K562 (cell line): ENCODE measurements around the gene GSTM5. TPM values are rescaled to one million over a fixed set of nuclear protein-coding genes. Genes with fewer than 3 reads are reported as not detected.

Experiments used
- C11orf30 ChIP-seq: fragments of 450-650 bp; IDR thresholded peaks from 2 replicates; pipeline ENCODE4 v1.6.1; 2016; ENCODE audit warnings: low read depth, mild to moderate bottlenecking
- EP400 ChIP-seq: fragments of 450-650 bp; IDR thresholded peaks from 2 replicates; pipeline ENCODE4 v1.6.1; 2017; ENCODE audit warnings: antibody characterized with exemption, mild to moderate bottlenecking, moderate library complexity
- ETV5 ChIP-seq: sonication (generic); formaldehyde crosslinking; IDR thresholded peaks from 2 replicates; pipeline ENCODE4 v1.4.0; 2020; ENCODE audit warnings: low read depth, mild to moderate bottlenecking, missing genetic modification reagents
- HCFC1 ChIP-seq: IDR thresholded peaks from 2 replicates; pipeline ENCODE4 v1.6.1; 2012; ENCODE audit warnings: low read depth, low read length, improper control_type of control experiment
- KLF10 ChIP-seq: fragments of 250-450 bp; sonication (Bioruptor Pico); IDR thresholded peaks from 2 replicates; pipeline ENCODE4 v1.6.1; 2021; ENCODE audit warnings: matching md5 sums
- KLF6 ChIP-seq: fragments of 250-450 bp; sonication (Bioruptor Pico); IDR thresholded peaks from 2 replicates; pipeline ENCODE4 v1.4.0; 2020; ENCODE audit warnings: mild to moderate bottlenecking, moderate library complexity, borderline replicate concordance
- LARP7 ChIP-seq: fragments of 450-650 bp; IDR thresholded peaks from 2 replicates; pipeline ENCODE4 v1.6.1; 2016
- MAFF ChIP-seq: IDR thresholded peaks from 2 replicates; pipeline ENCODE4 v1.6.1; 2012; ENCODE audit warnings: low read length, improper control_type of control experiment
- MECOM ChIP-seq: fragments of 250-450 bp; sonication (Bioruptor Pico); IDR thresholded peaks from 2 replicates; pipeline ENCODE4 v1.8.0; 2022; ENCODE audit warnings: inconsistent platforms
- MEIS2 ChIP-seq: fragments of 450-650 bp; IDR thresholded peaks from 2 replicates; pipeline ENCODE4 v1.6.1; 2014; ENCODE audit warnings: mild to moderate bottlenecking; ENCODE audit not compliant: partially characterized antibody
- MTF1 ChIP-seq: fragments of 250-450 bp; sonication (Bioruptor Pico); IDR thresholded peaks from 2 replicates; pipeline ENCODE4 v1.9.0; 2021; ENCODE audit warnings: moderate library complexity, mild to moderate bottlenecking, inconsistent platforms, borderline replicate concordance
- MXD1 ChIP-seq: fragments of 250-450 bp; sonication (Bioruptor Pico); IDR thresholded peaks from 2 replicates; pipeline ENCODE4 v1.8.0; 2021; ENCODE audit warnings: borderline replicate concordance, mild to moderate bottlenecking, moderate library complexity; ENCODE audit not compliant: poor library complexity, severe bottlenecking
- NELFE ChIP-seq: IDR thresholded peaks from 2 replicates; pipeline ENCODE4 v1.6.1; 2011; ENCODE audit warnings: mild to moderate bottlenecking; ENCODE audit not compliant: insufficient read depth, insufficient read length
- NFIC ChIP-seq: fragments of 450-650 bp; IDR thresholded peaks from 2 replicates; pipeline ENCODE4 v1.6.1; 2017; ENCODE audit warnings: mild to moderate bottlenecking, inconsistent platforms
- NR4A1 ChIP-seq, 2 experiments: fragments of 250-450 bp in 1 of 2; fragments of 450-650 bp in 1 of 2; sonication (Bioruptor Pico) in 1 of 2; IDR thresholded peaks; 2 replicates each; pipeline versions ENCODE4 v1.4.0 to v1.6.1; 2016 to 2020; ENCODE audit warnings: mild to moderate bottlenecking in 2 of 2, missing compliant biosample characterization in 1 of 2, missing genetic modification characterization in 1 of 2, moderate library complexity in 1 of 2
- PCBP2 ChIP-seq: fragments of 200-400 bp; formaldehyde crosslinking; IDR thresholded peaks from 2 replicates; pipeline ENCODE4 v1.6.1; 2018; ENCODE audit warnings: low read length, low read depth, mild to moderate bottlenecking, moderate library complexity; ENCODE audit not compliant: poor library complexity, severe bottlenecking
- PHB2 ChIP-seq: fragments of 450-650 bp; IDR thresholded peaks from 2 replicates; pipeline ENCODE4 v1.6.1; 2017; ENCODE audit warnings: low read depth
- POLR2A ChIP-seq: fragments of 450-650 bp; conservative IDR thresholded peaks from 2 replicates; pipeline ENCODE4 v1.6.1; 2016
- RFX1 ChIP-seq: fragments of 450-650 bp; IDR thresholded peaks from 2 replicates; pipeline ENCODE4 v1.6.1; 2016; ENCODE audit warnings: mild to moderate bottlenecking, moderate library complexity
- SNRNP70 ChIP-seq: fragments of 200-400 bp; formaldehyde crosslinking; optimal IDR thresholded peaks from 2 replicates; pipeline ENCODE3; 2017; ENCODE audit warnings: low read depth, low read length
- TRIM25 ChIP-seq: fragments of 450-650 bp; IDR thresholded peaks from 2 replicates; pipeline ENCODE4 v1.7.0; 2016; ENCODE audit warnings: borderline replicate concordance
- ZBTB17 ChIP-seq: fragments of 450-650 bp; formaldehyde crosslinking; IDR thresholded peaks from 2 replicates; pipeline ENCODE4 v1.4.0; 2020; ENCODE audit warnings: mild to moderate bottlenecking
- ZBTB7A ChIP-seq: IDR thresholded peaks from 2 replicates; pipeline ENCODE4 v1.6.1; 2011; ENCODE audit warnings: low read depth, mild to moderate bottlenecking, low read length, moderate library complexity, borderline replicate concordance; ENCODE audit not compliant: control insufficient read depth
- ZNF512 ChIP-seq: IDR thresholded peaks from 2 replicates; pipeline ENCODE4 v1.6.1; 2016; ENCODE audit warnings: missing genetic modification characterization, missing compliant biosample characterization
- ZNF778 ChIP-seq: fragments of 450-650 bp; formaldehyde crosslinking; IDR thresholded peaks from 2 replicates; pipeline ENCODE4 v1.4.0; 2020; ENCODE audit warnings: mild to moderate bottlenecking, moderate library complexity
- ZSCAN29 ChIP-seq: fragments of 450-650 bp; IDR thresholded peaks from 2 replicates; pipeline ENCODE4 v1.6.1; 2017
- polyA plus RNA-seq, 8 experiments: library from polyadenylated mRNA; depleted of rRNA in 4 of 8; stranded (reverse) in 5 of 8; unstranded in 3 of 8; fragments of >200 nt; fragmentation: Nextera tagmentation in 2 of 8; fragmentation: Illumina TruSeq in 1 of 8; extraction: Ambion mirVana in 2 of 8; extraction: Trizol in 1 of 8; gene quantifications; 2 replicates each; pipeline versions ENCODE4 v1.2.1 to v1.2.3, GENCODE V29; 2011 to 2014; ENCODE audit warnings: inconsistent platforms in 1 of 8, missing spikeins in 1 of 8
- total RNA-seq, 7 experiments: library from RNA; depleted of rRNA in 6 of 7; stranded (reverse); fragments of >200 nt in 6 of 7; fragmentation: Illumina TruSeq in 2 of 7; extraction: Trizol in 2 of 7; gene quantifications; 2 replicates each; pipeline versions ENCODE4 v1.2.1 to v1.2.3, GENCODE V29; 2011 to 2021; ENCODE audit warnings: low replicate concordance in 1 of 7
- TF ChIP-seq, protein P1 (sequence below): IDR thresholded peaks from 3 replicates; pipeline ENCODE4 v1.6.1; 2011; ENCODE audit warnings: borderline replicate concordance, mild to moderate bottlenecking; ENCODE audit not compliant: insufficient read length, insufficient read depth

Gene GSTM5
- total and polyA plus RNA-seq, 9 of the 15 experiments (the other 6 are each of a cell fraction or from before 2014, with no cell fraction given) = not detected

GRCh38 chr1:109667452-109668122 is 44.5 kb upstream of the GSTM5 start, which contains the start of gene GSTM2 (continued):
- TF ChIP-seq ZNF512 (tag) (peak; percentile 60; the same call in 1 of the 2 replicates), NR4A1 (CRISPR knock-in tag; IDR thresholded peaks at IDR 0.05) (no peak), NR4A1 (tag; IDR thresholded peaks at IDR 0.05) (no peak), ZBTB7A (peak; percentile 84), RFX1 (no peak), SNRNP70 (no peak), ZNF778 (CRISPR knock-in tag) (no peak), LARP7 (no peak), MEIS2 (no peak), MXD1 (CRISPR knock-in tag) (no peak), MAFF (no peak), MTF1 (CRISPR knock-in tag) (no peak), C11orf30 (no peak), NFIC (no peak), HCFC1 (no peak), POLR2A (no peak), NELFE (no peak), ETV5 (CRISPR knock-in tag) (no peak), KLF10 (CRISPR knock-in tag) (no peak), ZSCAN29 (no peak), EP400 (no peak), TRIM25 (no peak), PCBP2 (no peak), ZBTB17 (CRISPR knock-in tag) (no peak), KLF6 (CRISPR knock-in tag) (no peak), PHB2 (no peak), MECOM (no peak)
- TF ChIP-seq, protein P1, sequence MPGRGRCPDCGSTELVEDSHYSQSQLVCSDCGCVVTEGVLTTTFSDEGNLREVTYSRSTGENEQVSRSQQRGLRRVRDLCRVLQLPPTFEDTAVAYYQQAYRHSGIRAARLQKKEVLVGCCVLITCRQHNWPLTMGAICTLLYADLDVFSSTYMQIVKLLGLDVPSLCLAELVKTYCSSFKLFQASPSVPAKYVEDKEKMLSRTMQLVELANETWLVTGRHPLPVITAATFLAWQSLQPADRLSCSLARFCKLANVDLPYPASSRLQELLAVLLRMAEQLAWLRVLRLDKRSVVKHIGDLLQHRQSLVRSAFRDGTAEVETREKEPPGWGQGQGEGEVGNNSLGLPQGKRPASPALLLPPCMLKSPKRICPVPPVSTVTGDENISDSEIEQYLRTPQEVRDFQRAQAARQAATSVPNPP = no peak
